ENCODE data around the gene PIANP.

DNA sequence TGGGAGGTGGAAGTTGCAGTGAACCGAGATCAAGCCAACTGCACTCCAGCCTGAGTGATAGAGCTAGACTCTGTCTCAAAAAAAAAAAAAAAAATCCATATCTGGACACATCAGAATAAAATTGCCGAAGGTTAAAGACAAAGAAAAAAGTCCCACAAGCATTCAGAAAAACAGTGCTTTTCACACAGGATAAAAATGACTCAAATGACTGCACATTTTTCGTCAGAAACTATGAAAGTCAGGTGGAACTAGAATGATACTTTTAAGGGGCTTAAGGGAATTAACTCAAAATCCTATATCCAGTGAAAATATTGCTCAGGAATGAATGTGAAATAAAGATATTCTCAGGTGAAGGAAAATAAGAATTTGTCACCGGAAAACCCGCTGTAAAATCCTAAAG lies 36.1 kb upstream of the PIANP start:
- TF ChIP-seq, protein P1, sequence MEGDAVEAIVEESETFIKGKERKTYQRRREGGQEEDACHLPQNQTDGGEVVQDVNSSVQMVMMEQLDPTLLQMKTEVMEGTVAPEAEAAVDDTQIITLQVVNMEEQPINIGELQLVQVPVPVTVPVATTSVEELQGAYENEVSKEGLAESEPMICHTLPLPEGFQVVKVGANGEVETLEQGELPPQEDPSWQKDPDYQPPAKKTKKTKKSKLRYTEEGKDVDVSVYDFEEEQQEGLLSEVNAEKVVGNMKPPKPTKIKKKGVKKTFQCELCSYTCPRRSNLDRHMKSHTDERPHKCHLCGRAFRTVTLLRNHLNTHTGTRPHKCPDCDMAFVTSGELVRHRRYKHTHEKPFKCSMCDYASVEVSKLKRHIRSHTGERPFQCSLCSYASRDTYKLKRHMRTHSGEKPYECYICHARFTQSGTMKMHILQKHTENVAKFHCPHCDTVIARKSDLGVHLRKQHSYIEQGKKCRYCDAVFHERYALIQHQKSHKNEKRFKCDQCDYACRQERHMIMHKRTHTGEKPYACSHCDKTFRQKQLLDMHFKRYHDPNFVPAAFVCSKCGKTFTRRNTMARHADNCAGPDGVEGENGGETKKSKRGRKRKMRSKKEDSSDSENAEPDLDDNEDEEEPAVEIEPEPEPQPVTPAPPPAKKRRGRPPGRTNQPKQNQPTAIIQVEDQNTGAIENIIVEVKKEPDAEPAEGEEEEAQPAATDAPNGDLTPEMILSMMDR (IDR thresholded peaks at IDR 0.05; ENCODE audit: low read depth, low read length, poor library complexity, severe bottlenecking): no peak
- TF ChIP-seq EZH2phosphoT487 (IDR thresholded peaks at IDR 0.05; ENCODE audit: borderline replicate concordance, low read length): no peak
